COLO829 (cell line): ENCODE measurements around the gene APEX1.
"Not testable (repeated sequence)": the region's sequence is repeated elsewhere in the genome, so short reads cannot be mapped to it uniquely, and the experiment has no call there.

Experiments used
- DNase-seq: peaks from one replicate; pipeline ENCODE4 v3.0.0; 2012; ENCODE audit warnings: low spot score

APEX1 gene

DNA sequence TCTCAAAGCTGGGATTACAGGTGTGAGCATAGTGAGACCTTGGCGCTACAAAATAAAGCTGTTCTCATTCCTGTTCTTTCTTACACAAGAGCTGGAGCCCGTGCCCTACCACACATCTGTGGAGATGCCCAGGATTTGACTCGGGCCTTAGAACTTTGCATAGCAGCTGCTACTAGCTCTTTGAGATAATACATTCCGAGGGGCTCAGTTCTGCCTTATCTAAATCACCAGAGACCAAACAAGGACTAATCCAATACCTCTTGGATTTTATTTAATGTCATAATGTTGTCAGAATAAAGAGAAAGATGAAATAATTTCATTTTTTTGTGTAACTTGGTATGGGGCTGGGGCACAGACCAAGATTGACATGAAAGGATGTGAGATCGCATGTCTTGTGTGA lies 21.8 kb downstream of the APEX1 start:
- no peak for DNase-seq

DNA sequence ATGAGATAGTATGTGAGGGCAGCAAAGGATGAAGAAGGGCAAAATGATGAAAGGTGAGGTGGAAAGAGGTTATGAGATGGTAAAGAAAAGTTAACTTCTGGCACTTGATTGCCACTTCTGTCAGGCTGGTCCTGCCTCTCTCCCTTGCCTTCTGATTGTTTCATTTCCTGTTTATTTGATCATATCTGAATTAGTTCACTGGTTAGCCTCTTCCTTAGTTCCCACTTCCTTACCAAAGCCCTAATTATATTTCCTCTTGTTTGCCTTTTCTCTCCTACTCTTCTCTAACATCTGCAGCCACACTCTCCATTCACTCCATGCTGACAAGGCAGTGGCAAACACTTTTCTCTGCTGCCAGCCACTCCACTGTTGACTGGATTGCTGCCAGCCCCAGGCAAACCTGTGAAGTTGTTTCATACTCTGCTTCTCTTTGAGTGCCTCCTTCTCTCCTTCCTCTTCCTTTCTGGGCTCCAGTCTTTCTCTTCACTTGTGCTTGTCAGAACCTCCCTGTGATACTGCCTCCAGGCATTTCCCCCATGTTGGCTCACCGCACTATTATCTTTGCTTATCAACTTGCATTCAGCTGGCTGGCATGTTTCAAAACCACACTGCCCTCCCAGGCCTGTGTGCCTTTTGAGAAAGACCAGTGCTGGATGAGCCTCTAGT lies 22.3 kb downstream of the APEX1 start:
- peak; percentile 35 for DNase-seq

DNA sequence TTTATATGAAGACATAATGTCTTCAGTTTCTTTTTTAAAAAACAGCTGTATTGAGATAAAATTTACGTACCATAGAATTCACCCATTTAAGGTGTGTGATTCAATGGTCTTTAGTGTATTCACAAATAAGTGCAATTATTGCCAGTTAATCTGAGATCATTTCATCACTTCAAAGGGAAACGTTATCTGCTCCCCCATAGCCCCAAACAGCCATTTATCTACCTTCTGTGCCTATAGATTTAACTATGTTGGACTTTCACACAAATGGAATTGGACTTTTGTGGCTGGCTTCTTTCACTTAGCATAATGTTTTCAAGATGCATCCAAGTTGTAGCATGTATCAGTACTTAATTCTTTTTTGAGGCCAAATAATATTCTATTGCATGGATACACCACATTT lies 23.9 kb downstream of the APEX1 start:
- no peak for DNase-seq

GRCh38 chr14:20482382-20482781 lies 27.4 kb downstream of the APEX1 start:
- DNase-seq: no peak

- no peak for DNase-seq
These were observed 30.9 kb downstream of the APEX1 start for GRCh38 chr14:20485900-20486299.

- no peak for DNase-seq
These were observed 31.8 kb downstream of the APEX1 start for GRCh38 chr14:20486684-20487395.

DNA sequence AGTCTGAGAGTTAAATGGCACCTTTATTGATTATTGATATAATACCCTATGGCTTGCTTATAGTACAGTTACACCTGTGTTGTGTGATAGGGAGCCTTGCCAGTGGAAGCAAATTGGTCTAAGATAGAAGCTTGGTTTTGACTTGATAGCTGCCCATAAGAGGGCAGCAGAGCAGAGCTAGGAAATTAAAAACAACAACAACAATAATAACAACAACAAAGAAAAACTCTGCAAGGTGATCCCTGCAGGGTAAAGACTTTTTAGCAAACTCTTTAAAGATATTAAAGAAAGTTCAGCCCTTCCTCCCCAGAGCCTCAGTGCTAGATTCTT lies 32.3 kb downstream of the APEX1 start:
- DNase-seq: no peak

GRCh38 chr14:20489093-20489994 lies 34.3 kb downstream of the APEX1 start:
- peak; percentile 51 for DNase-seq

GRCh38 chr14:20490563-20490962 lies 35.5 kb downstream of the APEX1 start:
- no peak for DNase-seq

DNA sequence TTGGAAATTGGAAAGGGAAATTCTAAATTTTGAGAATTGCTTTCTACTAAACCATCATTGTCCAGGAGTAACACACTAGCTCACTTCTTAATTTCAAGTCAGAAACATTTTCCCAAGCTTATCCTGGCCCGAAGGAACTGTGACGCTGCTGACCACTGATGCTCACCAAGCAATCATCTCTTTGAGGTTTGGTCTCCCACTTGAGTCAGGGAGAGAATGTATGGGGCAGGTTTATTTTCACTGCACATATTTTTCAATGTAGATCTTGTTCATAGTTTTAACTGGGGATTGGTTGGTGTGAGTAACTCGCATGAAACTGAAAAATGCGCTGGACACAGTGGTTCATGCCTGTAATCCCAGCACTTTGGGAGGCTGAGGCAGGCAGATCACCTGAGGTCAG lies 37.5 kb downstream of the APEX1 start:
- DNase-seq: no peak

DNA sequence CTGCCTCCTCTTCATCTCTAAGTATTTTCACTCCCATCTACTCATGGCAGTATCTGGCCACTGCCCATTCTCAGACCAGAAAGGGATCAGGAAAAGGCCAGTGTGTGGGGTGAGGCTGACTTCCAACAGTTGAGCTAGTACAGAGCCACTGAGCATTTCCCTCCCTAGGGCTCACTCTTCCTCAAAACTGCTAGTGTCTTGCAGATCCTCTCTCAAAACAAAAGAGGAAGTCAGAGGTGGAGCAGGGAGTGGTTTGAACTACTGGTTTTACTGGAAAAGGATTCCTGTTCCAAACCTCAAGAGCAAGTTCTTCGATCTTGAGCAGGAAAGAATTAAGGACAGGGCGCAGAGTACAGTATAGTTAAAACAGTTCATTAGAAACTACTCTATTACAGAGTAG lies 38.6 kb downstream of the APEX1 start:
- no peak for DNase-seq

DNA sequence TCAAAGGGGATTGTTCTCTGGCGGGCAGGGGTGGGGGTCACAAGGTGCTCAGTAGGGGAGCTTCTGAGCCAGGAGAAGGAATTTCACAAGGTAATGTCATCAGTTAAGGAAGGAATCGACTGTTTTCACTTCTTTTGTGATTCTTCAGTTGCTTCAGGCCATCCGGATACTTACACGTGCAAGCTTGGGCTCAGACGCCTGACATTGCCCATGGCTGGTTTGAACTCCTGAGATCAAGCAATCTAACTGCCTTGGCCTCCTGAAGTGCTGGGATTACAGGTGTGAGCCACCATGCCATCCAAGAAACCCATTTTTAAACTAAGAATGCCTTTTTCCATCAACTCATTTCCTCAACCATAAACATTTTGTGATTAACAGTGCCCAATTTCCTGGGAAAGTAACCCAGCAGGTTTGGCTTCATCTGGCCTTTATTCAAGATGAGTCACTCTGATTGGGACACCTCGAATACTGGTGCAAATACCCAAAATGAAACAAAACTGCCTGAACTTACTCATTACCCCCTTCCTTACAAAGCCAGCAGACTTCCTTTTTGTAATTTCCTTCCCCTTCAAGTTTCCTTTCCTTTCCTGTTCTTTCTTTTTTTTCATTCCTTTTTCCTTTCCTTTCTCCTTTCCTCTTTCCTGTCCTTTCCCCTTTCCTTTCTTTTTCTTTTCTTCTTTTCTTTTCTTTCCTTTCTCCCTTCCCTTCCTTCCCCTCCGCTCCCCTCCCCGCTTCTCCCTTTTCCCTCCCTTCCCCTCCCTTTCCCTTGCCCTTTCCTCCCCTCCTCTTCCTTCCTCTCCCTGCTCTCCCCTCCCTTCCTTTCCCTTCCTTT lies 40.1 kb downstream of the APEX1 start:
- DNase-seq: no peak

GRCh38 chr14:20498622-20499021 lies 43.6 kb downstream of the APEX1 start:
- DNase-seq: no peak

DNA sequence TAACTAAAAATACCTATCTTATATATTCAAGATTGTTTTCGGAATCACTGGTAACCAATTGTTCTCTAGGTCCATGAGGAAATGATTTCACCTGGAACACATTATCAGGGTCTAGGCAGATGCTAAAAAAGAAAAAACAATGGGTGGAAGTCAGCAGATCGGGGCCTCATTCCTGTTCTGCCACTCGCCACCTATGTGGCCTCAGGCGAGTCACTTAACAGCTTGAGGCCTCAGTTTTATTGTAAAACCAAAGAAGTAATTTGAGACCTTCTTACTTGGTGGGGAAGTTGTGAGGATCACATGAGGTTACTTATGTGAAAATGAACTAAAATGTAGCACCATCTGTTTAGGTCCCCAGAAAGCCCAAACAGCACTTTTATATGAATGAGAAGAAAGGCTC lies 44.1 kb downstream of the APEX1 start:
- DNase-seq: no peak

GRCh38 chr14:20499881-20500280 lies 44.9 kb downstream of the APEX1 start:
- no peak for DNase-seq

- no peak for DNase-seq
These were observed 46.3 kb downstream of the APEX1 start for GRCh38 chr14:20501346-20501745.

- DNase-seq: no peak
These were observed 48.9 kb downstream of the APEX1 start for GRCh38 chr14:20503898-20504297.

DNA sequence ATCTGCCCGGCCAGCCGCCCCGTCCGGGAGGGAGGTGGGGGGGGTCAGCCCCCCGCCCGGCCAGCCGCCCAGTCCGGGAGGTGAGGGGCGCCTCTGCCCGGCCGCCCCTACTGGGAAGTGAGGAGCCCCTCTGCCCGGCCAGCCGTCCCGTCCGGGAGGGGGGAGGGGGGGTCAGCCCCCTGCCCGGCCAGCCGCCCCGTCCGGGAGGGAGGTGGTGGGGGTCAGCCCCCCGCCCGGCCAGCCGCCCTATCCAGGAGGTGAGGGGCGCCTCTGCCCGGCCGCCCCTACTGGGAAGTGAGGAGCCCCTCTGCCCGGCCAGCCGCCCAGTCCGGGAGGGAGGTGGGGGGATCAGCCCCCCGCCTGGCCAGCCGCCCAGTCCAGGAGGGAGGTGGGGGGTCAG lies 51.2 kb downstream of the APEX1 start:
- not testable (repeated sequence) for DNase-seq

DNA sequence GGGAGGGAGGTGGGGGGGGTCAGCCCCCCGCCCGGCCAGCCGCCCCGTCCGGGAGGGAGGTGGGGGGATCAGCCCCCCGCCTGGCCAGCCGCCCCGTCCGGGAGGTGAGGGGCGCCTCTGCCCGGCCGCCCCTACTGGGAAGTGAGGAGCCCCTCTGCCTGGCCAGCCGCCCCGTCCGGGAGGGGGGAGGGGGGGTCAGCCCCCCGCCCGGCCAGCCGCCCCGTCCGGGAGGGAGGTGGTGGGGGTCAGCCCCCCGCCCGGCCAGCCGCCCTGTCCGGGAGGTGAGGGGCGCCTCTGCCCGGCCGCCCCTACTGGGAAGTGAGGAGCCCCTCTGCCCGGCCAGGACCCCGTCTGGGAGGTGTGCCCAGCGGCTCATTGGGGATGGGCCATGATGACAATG lies 51.7 kb downstream of the APEX1 start:
- not testable (repeated sequence) for DNase-seq
